Right kidney (tissue), 1 donor: ENCODE data around the gene CAT.
"Not testable (repeated sequence)": the region's sequence is repeated elsewhere in the genome, so short reads cannot be mapped to it uniquely, and the experiment has no call there.

Experiments
- DNase-seq: peaks from one replicate; pipeline ENCODE4 v3.0.0-alpha.2; 2016

The CAT gene

DNA sequence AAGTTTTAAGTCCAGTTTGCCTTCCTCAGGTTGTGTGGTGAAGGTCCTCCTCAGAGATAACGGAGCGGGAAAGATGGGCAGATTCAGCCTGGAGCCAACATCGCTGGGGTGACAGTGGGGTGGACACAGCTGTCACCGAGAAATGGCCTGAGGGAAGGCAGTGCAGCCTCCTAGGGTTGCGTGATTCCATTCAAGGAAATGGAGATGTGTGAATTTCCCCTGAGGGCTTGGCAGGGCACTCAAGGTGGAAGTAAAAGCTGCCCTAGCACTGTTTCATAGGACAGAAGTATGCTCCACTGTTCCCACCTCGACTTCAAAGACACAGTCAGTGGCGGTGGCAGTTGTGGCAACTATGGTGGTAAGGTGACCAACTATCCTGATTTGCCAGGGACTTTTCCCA, 15.4 kb upstream of the CAT start:
- DNase-seq: no peak

DNA sequence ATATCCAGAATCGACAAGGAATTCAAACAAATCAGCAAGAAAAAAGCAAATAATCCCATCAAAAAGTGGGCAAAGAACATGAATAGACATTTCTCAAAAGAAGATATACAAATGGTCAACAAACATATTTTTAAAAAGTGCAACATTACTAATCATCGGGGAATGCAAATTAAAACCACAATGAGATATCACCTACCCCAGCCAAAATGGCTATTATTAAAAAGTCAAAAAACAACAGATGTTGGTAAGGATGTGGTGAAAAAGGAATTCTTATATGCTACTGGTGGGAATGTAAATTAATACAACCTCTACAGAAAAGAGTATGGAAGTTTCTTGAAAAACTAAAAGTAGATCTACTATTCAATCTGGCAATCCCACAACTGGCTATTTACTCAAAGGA, 13.9 kb upstream of the CAT start:
- DNase-seq: not testable (repeated sequence)

DNA sequence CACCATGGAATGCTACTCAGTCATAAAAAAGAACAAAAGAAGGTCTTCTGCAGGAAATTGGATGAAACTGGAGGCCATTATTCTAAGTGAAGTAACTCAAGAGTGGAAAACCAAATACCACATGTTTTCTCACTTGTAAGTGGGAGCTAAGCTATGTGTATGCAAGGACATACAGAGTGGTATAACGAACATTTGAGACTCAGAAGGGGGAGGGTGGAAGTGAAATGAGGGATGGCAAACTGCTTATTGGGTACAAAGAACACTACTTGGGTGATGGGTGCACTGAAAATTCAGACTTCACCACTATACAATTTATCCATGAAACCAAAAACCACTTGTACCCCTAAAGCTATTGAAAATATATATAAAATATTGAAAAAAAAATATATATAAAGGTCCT, 13.4 kb upstream of the CAT start:
- DNase-seq: no peak

GRCh38 chr11:34425867-34426266, 12.9 kb upstream of the CAT start:
- DNase-seq: no peak

- no peak for DNase-seq
Observed at GRCh38 chr11:34426766-34427185, 12.0 kb upstream of the CAT start.

DNA sequence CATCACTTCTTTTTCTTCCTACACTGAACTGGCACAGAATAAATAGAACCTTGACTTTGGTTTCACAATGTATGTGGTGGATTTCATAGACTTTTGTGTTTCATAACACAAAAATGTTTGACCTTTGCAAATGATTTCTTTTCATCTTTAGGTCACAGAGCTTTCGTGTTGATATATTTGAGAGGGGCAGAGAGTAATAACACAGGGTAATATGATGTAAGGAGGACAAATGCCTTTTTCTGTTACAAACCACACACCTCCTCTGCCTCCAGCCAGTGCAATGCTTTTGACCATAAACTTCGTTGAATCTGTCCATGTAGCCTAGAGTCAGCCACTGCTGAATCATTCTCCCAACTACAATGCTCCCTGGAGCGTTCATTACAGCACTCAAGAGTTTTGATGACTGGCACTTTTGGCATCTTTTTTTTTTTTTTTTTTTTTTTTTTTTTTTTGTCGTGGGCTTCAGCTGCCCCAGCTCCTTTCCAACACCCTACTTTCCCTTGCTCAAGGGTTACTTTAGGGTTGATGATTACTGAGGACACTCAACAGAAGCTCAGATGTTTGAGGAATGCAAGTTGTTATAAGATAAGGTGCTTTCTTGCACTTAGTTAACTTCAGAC, 11.4 kb upstream of the CAT start:
- DNase-seq: no peak

DNA sequence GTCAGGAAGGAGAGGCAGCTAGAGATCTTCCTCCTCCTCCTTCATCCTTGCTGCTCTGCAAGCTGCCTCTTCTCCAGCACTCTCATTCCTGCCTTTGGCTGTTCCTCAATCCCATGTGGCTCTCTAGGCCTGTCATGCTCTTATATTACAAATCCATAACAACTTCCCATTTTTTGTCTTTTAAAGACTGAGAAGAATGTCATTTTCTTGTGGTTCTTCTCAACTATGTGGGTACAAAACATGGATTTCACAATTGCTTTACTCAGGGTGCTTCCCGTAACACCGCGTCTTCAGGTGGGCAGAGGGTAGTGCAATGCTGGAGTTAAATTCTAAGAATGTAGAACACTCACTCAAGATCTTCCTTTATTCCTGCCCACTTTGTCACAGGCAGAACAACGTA, 6.8 kb upstream of the CAT start:
- no peak for DNase-seq

- DNase-seq: no peak
Observed at GRCh38 chr11:34432822-34433221, 5.9 kb upstream of the CAT start.

GRCh38 chr11:34433899-34434298, 4.8 kb upstream of the CAT start:
- DNase-seq: no peak

- no peak for DNase-seq
Observed at GRCh38 chr11:34437224-34438125, 1.3 kb upstream of the CAT start.

GRCh38 chr11:34439610-34440198, 970 bp downstream of the CAT start:
- peak; percentile 31 for DNase-seq

DNA sequence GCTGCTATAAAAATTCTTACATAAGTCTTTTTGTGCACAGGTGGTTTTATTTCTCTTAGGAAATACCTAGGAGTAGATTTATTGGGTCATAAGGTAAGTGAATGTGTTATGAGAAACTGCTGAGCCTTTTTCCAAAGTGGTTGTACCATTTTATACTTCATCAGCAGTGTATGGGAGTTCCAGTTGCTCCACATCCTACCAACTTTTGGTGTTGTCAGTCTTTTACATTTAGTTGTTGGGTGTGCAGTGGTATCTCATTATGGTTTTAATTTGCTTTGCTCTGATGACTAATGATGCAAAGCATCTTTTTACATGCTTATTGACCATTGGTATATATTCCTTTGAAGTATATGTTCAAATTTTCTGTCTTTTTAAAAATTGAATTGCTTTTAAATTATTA, 3.1 kb downstream of the CAT start:
- no peak for DNase-seq

- no peak for DNase-seq
Observed at GRCh38 chr11:34443136-34443535, 4.4 kb downstream of the CAT start.

DNA sequence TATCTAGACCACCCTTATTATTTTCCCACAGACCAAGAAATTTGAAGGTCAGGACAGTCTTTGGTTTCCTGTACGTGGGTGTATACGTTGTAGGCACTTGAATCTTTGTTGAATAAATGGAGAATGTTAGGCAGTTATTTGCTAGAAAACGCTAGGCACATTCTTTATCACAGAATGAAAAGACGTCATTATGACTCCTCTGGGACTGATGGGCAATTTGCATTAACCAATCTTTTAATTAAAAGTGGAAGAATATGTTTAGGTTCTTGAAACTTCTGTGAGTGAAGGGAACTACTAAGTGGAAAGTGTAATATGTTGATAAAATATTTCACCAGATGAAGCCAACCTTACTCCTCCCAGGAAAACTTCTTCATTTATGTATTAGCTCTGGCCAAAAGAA, 5.7 kb downstream of the CAT start:
- no peak for DNase-seq

- no peak for DNase-seq
Observed at GRCh38 chr11:34445956-34446355, 7.2 kb downstream of the CAT start.

- no peak for DNase-seq
Observed at GRCh38 chr11:34446386-34446785, 7.7 kb downstream of the CAT start.

- no peak for DNase-seq
Observed at GRCh38 chr11:34447044-34447443, 8.3 kb downstream of the CAT start.

GRCh38 chr11:34448223-34448994, 9.7 kb downstream of the CAT start:
- no peak for DNase-seq

GRCh38 chr11:34449013-34449412, 10.3 kb downstream of the CAT start:
- DNase-seq: no peak

- DNase-seq: no peak
Observed at GRCh38 chr11:34451053-34451452, 12.3 kb downstream of the CAT start.

DNA sequence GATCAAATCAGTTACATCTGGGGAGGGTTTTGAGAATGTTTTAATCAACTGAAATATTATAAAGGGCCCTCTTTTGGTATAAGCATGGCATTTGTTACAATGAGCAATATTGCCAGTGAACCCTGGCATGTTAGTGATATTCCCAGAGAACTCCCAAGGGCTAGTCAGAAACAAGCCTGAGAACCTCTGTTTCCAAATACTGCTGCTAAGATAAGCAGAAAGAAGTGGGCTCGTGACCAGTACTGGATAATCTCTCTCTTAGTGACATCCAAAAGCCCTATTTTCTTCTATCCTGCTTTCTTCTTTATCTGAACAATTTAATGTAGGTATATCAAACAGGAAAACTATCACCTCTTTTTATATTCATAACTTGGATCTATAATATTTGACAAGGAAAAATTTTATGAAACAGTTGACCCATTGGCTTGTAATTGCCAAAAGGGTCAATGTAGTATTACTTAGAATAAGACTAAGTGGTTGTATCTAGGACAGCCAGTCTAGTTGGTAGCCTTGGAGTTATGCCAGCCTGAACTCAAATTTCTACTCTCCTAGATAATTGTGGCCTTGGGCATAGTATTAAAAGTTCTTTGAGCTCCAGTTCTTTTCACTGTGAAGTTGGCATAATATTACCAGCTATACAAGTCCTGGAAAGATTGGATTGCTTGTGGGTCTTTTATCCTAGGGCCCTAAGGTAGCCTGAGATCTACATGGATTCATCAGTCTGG, 15.7 kb downstream of the CAT start:
- DNase-seq: no peak

GRCh38 chr11:34457607-34458006, 18.9 kb downstream of the CAT start:
- DNase-seq: no peak
